Measurements from ENCODE around the gene AWAT1.

DNA sequence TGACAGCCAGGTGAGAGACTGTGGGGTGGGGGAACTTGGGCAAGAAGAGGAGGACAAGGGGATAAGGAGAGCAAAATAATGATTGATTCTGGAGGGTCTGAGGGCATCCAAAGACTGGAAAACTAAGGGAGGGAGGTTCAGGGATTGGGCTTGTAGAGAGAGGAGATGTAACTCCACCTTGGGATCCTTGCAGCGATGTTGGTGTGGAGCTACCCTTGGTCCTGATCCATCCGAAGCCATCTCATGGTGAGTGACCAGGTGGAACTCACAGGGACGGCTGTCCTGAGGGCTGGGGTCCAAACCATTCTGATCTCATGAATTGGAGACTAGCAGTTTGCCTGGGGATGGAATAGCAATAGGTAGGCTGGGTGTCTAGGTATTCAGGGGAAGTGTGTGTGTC, 46.1 kb downstream of the AWAT1 start:
- TF ChIP-seq GATA2 (IDR thresholded peaks at IDR 0.05; ENCODE audit: low read depth, low read length): no peak
- TF ChIP-seq GATA3 (IDR thresholded peaks at IDR 0.05; ENCODE audit: low read depth, low read length): no peak

All from SH-SY5Y (cell line).